Fibroblast of skin of left biceps (primary cell): Measurements from ENCODE around the gene CRIP2.

Experiments used
- DNase-seq, 2 experiments: peaks; one replicate each; pipeline ENCODE4 v3.0.0-alpha.2; 2013; ENCODE audit warnings: low read depth in 2 of 2

Gene CRIP2

GRCh38 chr14:105476831-105477659, 2.4 kb downstream of the CRIP2 start:
- no peak for DNase-seq

- DNase-seq = no peak
These were observed 3.2 kb downstream of the CRIP2 start for GRCh38 chr14:105477660-105478397.

DNA sequence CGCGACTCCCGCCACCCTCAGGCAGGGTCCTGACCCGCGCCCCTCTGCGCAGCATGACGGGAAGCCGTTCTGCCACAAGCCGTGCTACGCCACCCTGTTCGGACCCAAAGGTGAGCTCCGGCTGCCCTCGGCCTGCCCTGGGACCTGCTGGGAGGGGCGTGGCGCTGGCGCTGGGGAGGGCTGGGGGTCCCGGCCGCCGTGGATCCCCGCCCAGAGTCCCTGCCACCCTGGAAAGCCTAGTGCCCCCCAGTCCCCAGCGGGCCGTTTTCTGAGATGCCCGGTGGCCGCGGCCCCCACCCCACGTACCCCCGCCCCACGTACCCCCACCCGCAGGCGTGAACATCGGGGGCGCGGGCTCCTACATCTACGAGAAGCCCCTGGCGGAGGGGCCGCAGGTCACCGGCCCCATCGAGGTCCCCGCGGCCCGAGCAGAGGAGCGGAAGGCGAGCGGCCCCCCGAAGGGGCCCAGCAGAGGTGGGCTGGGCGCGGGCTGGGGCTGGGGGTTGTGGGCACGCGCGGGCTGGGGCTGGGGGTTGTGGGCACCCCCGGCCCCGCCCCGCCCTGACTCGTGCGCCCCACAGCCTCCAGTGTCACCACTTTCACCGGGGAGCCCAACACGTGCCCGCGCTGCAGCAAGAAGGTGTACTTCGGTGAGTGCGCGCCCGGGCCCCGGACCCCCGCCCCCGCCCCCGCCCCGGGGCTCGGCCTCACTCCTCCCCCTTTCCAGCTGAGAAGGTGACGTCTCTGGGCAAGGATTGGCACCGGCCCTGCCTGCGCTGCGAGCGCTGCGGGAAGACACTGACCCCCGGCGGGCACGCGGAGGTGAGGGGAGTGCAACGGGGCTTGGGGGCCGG, 4.0 kb downstream of the CRIP2 start:
- no peak for DNase-seq

DNA sequence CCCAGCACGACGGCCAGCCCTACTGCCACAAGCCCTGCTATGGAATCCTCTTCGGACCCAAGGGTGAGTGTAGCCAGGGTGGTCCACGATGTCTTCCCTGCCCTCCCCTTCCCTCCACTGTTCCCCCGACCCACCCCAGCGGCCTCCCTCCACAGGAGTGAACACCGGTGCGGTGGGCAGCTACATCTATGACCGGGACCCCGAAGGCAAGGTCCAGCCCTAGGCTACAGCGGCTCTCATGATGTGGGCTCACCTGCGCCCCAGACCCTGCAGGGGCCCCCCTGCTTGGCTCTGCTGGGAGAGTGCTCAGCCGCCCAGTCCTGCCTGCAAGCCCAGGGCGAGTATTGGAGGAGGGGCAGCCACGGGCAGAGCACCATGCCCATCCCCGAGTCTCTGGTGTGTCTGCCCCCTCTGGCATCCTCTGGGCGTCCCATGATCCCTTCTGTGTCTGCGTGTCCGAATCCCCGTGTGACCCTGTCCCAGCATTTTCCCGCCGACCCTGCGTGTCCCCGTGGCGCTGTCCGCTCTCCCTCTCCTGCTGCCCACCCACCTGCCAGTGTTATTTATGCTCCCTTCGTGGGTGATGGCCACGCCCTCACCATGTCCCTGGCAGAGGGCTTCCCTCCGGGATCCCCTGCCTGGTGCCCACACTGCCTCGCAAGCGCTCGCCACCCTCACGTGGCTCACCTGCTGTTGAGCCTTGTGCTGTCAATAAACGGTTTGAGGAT, 5.0 kb downstream of the CRIP2 start:
- no peak for DNase-seq

- no peak for DNase-seq
These were observed 5.7 kb downstream of the CRIP2 start for GRCh38 chr14:105480199-105480746.

DNA sequence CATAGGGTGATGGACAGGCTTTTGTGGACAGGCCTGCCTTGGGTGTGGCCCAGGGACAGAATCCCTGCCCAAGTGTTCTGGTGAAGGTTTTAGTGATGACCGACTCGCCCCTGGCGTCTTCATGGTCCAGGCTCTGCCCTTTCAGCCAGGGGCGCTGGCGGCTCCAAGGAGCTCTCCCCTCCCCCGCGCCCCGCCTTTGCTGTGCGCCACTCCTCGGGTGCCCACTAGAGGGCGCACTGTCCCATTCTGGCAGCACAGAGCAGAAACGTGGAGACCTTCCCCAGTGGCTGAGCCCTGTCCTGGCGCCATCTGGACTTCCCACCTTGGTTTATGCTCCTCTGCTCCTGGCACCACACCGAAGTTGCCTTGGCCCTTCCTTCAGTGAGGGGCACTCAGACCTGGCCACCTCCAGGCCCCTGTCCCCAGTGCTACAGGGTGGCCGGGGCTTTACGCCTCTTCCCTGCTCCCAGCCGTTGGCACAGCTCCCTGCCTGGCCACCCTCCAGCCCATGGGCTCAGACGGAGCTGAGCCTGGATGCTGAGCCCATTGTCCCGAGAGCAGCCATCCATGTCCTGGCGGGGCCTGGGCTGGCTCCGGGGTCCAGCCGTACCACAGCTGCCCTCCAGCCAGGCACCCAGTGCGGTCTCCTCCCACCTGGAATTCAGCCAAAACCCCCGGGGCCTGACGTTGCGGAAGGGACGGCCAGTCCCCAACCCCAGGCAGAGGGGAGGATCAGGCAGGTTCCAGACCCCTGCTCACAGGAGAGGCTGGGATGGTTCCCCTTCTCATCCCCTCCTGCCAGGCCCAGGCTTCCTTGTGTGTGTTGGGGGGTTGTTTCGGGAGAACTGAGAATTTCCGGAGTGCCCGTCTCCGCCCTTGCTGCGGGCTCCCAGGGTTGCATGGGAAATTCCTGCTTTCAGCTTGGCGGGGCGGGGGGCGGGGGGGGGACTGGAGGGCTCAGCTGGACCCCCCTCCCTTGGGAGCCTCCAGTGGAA, 6.5 kb downstream of the CRIP2 start:
- peak; percentile 49 to 50 for DNase-seq

- DNase-seq = peak; percentile 86 to 89
These were observed 7.4 kb downstream of the CRIP2 start for GRCh38 chr14:105481886-105482457.

DNA sequence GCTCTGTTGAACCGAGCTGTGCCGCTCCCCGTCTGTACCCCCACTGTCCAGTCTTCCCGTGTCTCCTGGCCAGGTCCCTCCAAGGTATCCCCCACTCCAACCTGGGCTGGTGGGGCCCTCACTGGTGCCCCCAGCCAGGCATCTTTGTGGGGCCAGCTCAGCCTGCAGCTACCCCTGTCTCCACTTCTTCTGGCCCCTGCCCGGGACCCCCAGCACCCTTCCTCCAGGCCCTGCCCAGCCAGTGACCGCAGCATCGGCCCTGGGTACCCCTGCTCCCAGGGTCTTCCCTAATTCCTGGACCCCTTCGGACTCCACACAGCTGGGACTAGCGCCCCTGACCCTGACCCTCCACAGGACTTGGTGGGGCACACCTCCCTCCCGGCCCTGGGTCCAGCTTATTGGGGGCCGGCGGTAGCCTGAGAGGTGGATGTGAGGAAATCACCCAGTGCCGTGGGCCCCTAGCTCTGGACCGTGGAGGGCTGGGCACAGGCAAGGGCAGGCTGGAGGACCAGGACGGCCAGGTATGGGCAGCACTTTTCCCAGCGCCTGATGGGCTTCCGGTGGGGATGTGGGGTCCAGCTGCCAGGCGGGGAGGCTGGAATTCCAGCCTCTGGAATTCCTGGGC, 8.0 kb downstream of the CRIP2 start:
- no peak for DNase-seq

- no peak for DNase-seq
These were observed 8.9 kb downstream of the CRIP2 start for GRCh38 chr14:105483300-105484068.

DNA sequence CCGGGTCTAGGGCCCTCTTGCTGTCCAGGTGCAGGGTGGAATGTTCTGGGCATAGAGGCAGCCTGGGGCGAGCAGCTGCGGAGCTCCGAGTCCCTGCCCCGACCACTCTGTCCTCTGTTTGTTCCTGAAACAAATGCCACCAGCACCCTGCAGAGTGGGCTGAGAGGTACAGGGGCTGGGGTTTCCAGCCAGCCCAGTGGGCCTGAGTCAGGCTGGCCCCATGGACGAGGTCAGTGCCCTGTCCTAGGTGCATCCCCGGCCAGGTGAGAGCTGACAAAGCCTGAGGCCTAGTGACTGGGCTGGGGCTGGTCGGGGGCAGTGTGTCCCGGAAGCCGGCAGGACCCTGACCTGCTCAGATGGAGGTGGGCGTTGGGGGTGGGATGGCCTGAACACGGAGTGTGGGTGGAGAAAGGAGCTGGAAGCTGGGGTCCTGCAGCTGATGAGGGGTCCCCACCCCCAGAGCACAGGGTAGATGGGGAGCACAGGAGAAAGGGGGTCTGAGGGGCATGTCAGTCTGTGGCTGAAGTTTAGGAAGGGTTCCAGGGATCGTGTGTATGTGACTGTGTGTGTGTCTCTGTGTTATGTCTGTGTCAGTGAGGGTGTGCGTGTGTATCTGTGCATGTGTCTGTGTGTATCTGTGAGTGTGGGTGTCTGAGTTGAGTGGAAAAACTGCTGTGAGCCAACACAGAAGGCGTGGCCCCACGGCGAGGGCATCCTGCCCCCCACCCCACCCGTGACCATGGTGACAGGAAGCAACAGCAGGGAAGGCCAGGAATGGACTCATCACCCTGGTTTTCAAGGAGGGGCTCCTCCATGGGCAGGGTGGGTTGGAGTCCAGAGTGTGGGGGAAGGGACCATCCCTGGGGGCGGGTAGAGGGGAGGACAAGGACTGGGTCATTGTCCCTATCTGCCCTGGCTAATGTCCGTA, 9.7 kb downstream of the CRIP2 start:
- DNase-seq = no peak

GRCh38 chr14:105484997-105485393, 10.4 kb downstream of the CRIP2 start:
- no peak for DNase-seq

- DNase-seq = no peak
These were observed 11.1 kb downstream of the CRIP2 start for GRCh38 chr14:105485739-105486162.

GRCh38 chr14:105486163-105486973, 11.7 kb downstream of the CRIP2 start, which contains the start of gene CRIP1:
Gene CRIP1 (plus strand): TSS chr14:105486886. CDS start chr14:105487260, 374 bp downstream.
- no peak for DNase-seq

DNA sequence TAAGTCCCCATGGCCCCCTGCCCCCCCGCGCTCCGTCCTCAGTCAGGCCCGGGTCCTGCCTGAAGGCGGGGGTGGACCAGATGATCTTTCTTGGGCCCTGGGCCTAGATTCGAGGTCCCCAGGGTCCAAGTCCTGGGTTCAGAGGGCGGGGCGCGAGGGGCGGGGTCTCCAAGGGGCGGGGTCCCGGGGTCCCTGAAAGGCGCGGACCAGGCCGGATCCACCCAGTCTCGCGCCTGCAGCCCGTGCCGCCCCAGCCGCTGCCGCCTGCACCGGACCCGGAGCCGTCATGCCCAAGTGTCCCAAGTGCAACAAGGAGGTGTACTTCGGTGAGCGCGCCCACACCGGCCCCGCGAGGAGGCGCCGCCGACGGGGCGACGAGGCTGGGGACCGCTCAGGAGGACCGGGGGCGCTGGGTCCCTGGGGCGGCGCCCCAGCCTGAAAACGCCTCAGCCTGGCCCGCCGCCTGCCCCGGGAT, 12.4 kb downstream of the CRIP2 start:
- DNase-seq = no peak

DNA sequence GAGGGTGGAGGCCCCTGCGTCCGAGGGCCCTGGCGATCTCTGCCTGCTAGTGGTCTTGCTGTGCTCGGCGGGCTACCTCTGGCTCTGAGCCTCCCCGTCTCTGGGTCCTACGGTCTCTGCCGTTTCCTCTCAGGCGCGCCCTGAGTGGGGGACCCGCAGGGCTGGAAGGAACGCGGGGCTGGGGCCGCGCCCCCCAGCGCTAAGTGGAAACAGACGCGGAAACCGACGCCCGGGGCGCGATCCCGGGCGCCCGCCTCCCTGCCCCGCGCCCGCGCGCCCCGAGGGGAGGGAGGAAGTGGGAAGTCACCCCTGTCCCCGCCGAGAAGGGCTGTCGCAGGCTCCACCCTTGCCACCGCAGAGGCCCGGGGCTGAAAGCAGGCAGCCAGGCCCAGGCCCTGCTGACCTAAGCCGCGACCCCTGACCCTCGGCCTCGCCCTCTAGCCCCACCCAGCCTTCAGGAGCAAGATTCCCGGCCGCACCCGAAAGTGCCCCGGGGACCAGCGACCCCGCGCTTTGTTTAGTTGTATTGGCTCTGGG, 12.9 kb downstream of the CRIP2 start:
- no peak for DNase-seq
